Esophagus squamous epithelium (tissue), 5 donors: ENCODE data around the gene TGFBR3. TPM values are rescaled to one million over a fixed set of nuclear protein-coding genes. Genes with fewer than 3 reads are reported as not detected.

ENCODE experiments used
- DNase-seq: peaks from one replicate; lab custom pipeline; 2025; lab: John Stamatoyannopoulos, UW
- H3K27ac ChIP-seq, 4 donors: fragments of 200-600 bp; sonication (generic); one replicate each; pipeline ENCODE4 v1.5.1; 2016 to 2019; ENCODE audit warnings: mild to moderate bottlenecking in 1 of 4
- H3K27me3 ChIP-seq, 4 donors: fragments of 200-600 bp; sonication (generic); 1 replicate in 3 of 4; 2 replicates in 1 of 4; pipeline versions ENCODE4 v1.5.1 to v1.6.0; 2017 to 2021; ENCODE audit warnings: antibody characterized with exemption in 1 of 4
- H3K36me3 ChIP-seq, 3 donors: fragments of 200-600 bp; sonication (generic); one replicate each; pipeline ENCODE4 v1.5.1; 2016 to 2019
- H3K4me1 ChIP-seq, 3 donors: fragments of 200-600 bp; sonication (generic); one replicate each; pipeline ENCODE4 v1.5.1; 2017 to 2019
- H3K4me3 ChIP-seq, 4 donors: fragments of 200-600 bp; sonication (generic); 1 replicate in 3 of 4; 2 replicates in 1 of 4; pipeline ENCODE4 v1.5.1; 2016 to 2019; ENCODE audit warnings: mild to moderate bottlenecking in 2 of 4, moderate library complexity in 1 of 4
- H3K9me3 ChIP-seq, 3 donors: fragments of 200-600 bp; sonication (generic); one replicate each; pipeline ENCODE4 v1.5.1; 2016 to 2019
- CTCF ChIP-seq, 6 experiments: fragments of 450-650 bp in 4 of 6; fragments of 200-600 bp in 2 of 6; sonication (generic) in 2 of 6; IDR thresholded peaks; one replicate each; pipeline ENCODE4 v1.5.1; 2016 to 2019; ENCODE audit warnings: antibody characterized with exemption in 6 of 6, mild to moderate bottlenecking in 4 of 6, moderate library complexity in 4 of 6
- POLR2A ChIP-seq, 4 donors: fragments of 450-650 bp; IDR thresholded peaks; one replicate each; pipeline ENCODE4 v1.6.1; 2017; ENCODE audit warnings: antibody characterized with exemption in 4 of 4, mild to moderate bottlenecking in 4 of 4, moderate library complexity in 3 of 4
- WGBS, 2 donors: methylation state at CpG; one replicate each; pipeline ENCODE4 v1.1.5; 2018; 5-methylcytosine and 5-hydroxymethylcytosine counted together
- intact Hi-C: fragments of 100-400 bp; cut with DNase I; formaldehyde crosslinking; loops from one replicate; pipeline ENCODE4 v1.15.0; 2022
- total RNA-seq, 4 donors: library from RNA; depleted of rRNA; stranded (reverse); fragments of >200 nt; gene quantifications; one replicate each; pipeline ENCODE4 v1.1.0, GENCODE V29; 2016
- donor health status: DM: yes; HTN: yes; CAD: no.

Gene TGFBR3
- total RNA-seq, 4 donors from 2014 or later: 11.3 to 119 (median 30.7) TPM

GRCh38 chr1:91768786-91769725, 116.9 kb downstream of the TGFBR3 start:
- H3K4me3 ChIP-seq: no peak overlapping the region
- intact Hi-C loops: no loop called here
- WGBS, 2 donors: 75 to 76% methylated on average over 9 of the region's 9 CpGs
- no peaks in the 10 kb centered on the region for H3K36me3 ChIP-seq
- TF ChIP-seq CTCF (IDR thresholded peaks at IDR 0.05): no peak
- no peak for TF ChIP-seq POLR2A (IDR thresholded peaks at IDR 0.05)
- peak overlapping the region in 3 of 4 donors; percentile 52 to 69 (median 61) for H3K27ac ChIP-seq
- H3K9me3 ChIP-seq: no peaks in the 10 kb centered on the region
- peaks cover 0 to 47% (median 3%) of the 10 kb centered on the region in 3 donors for H3K4me1 ChIP-seq
- no peak for DNase-seq
- no peaks in the 10 kb centered on the region for H3K27me3 ChIP-seq

- Histone ChIP-seq H3K9me3 (no peaks in the 10 kb centered on the region), H3K27ac (peak overlapping the region in 1 of 4 donors; percentile 7), H3K36me3 (no peaks in the 10 kb centered on the region), H3K4me3 (no peak overlapping the region), H3K27me3 (no peaks in the 10 kb centered on the region), H3K4me1 (peaks cover 0 to 47% (median 3%) of the 10 kb centered on the region in 3 donors)
- WGBS, 2 donors: 92 to 100% methylated on average over 2 to 4 of the region's 4 CpGs
- intact Hi-C loops: no loop called here
- no peak for DNase-seq
- TF ChIP-seq CTCF (IDR thresholded peaks at IDR 0.05): no peak
- no peak for TF ChIP-seq POLR2A (IDR thresholded peaks at IDR 0.05)
Measured at GRCh38 chr1:91768120-91768519, 117.8 kb downstream of the TGFBR3 start.

- WGBS, 2 donors: 96% methylated on average over 5 of the region's 5 CpGs; no CpG with 5 or more reads in 1 of the 2 donors
- Histone ChIP-seq H3K36me3 (no peaks in the 10 kb centered on the region), H3K27ac (no peak overlapping the region), H3K4me1 (peaks cover 10 to 58% (median 10%) of the 10 kb centered on the region in 3 donors), H3K4me3 (no peak overlapping the region), H3K9me3 (no peaks in the 10 kb centered on the region), H3K27me3 (no peaks in the 10 kb centered on the region)
- DNase-seq: no peak
- intact Hi-C loops: no loop called here
- TF ChIP-seq POLR2A (IDR thresholded peaks at IDR 0.05) (no peak), CTCF (IDR thresholded peaks at IDR 0.05) (no peak)
Measured at GRCh38 chr1:91766883-91767282, 119.1 kb downstream of the TGFBR3 start.

- no peak for DNase-seq
- H3K27ac ChIP-seq: peak overlapping the region in 2 of 4 donors; percentile 52 to 55
- H3K4me3 ChIP-seq: no peak overlapping the region
- H3K4me1 ChIP-seq: peaks cover 10 to 60% (median 19%) of the 10 kb centered on the region in 3 donors
- 73 to 74% methylated on average over 3 of the region's 3 CpGs for WGBS, 2 donors
- TF ChIP-seq CTCF (IDR thresholded peaks at IDR 0.05) (no peak), POLR2A (IDR thresholded peaks at IDR 0.05) (no peak)
- intact Hi-C loops: no loop called here
- H3K9me3 ChIP-seq: no peaks in the 10 kb centered on the region
- no peaks in the 10 kb centered on the region for H3K27me3 ChIP-seq
- H3K36me3 ChIP-seq: no peaks in the 10 kb centered on the region
Measured at GRCh38 chr1:91765880-91766443, 120.0 kb downstream of the TGFBR3 start.

- no peak for DNase-seq
- peak overlapping the region in 3 of 4 donors; percentile 54 to 65 (median 55) for H3K27ac ChIP-seq
- H3K36me3 ChIP-seq: no peaks in the 10 kb centered on the region
- TF ChIP-seq POLR2A (IDR thresholded peaks at IDR 0.05): no peak
- intact Hi-C loops: no loop called here
- H3K4me1 ChIP-seq: peaks cover 10 to 60% (median 19%) of the 10 kb centered on the region in 3 donors
- H3K4me3 ChIP-seq: no peak overlapping the region
- H3K27me3 ChIP-seq: no peaks in the 10 kb centered on the region
- 78 to 88% methylated on average over 4 of the region's 4 CpGs for whole genome bisulfite sequencing, 2 donors
- no peaks in the 10 kb centered on the region for H3K9me3 ChIP-seq
Measured at GRCh38 chr1:91765293-91765692, 120.7 kb downstream of the TGFBR3 start.
